OCI-LY1 (cell line): Measurements from ENCODE around the gene P2RY10.

ENCODE experiments used
- EZH2 ChIP-seq: fragments of 200-600 bp; sonication (generic), shearing (Covaris generic); IDR thresholded peaks from 2 replicates; pipeline ENCODE4 v1.8.0; 2017; ENCODE audit warnings: borderline replicate concordance, mixed run types, mild to moderate bottlenecking, antibody characterized with exemption, low read length, moderate library complexity, mixed read lengths
- TF ChIP-seq, protein P1 (sequence below): fragments of 200-600 bp; sonication (generic), shearing (Covaris generic); IDR thresholded peaks from 2 replicates; pipeline ENCODE4 v1.5.1; 2017; ENCODE audit warnings: mild to moderate bottlenecking, antibody characterized with exemption, low read length, moderate library complexity, mixed read lengths

DNA sequence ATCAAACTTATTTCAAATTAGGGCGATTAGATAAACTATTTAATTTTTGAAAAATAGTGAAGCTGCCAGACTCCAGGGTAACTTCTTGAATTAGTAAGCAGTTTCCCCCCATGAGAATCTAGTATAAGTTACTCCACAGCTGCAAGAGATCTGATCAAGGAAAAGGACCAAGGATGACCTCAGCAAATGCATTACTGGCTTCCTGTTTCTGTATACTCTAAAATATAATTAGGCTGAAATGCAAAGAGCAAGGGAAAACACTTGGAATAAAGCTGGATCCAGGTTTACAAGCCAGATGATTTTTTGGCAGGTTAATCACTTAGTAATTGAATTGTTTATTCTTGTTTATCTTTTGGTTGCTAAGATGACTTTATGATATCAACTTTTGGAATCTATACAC lies 13.4 kb upstream of the P2RY10 start:
- TF ChIP-seq, protein P1, sequence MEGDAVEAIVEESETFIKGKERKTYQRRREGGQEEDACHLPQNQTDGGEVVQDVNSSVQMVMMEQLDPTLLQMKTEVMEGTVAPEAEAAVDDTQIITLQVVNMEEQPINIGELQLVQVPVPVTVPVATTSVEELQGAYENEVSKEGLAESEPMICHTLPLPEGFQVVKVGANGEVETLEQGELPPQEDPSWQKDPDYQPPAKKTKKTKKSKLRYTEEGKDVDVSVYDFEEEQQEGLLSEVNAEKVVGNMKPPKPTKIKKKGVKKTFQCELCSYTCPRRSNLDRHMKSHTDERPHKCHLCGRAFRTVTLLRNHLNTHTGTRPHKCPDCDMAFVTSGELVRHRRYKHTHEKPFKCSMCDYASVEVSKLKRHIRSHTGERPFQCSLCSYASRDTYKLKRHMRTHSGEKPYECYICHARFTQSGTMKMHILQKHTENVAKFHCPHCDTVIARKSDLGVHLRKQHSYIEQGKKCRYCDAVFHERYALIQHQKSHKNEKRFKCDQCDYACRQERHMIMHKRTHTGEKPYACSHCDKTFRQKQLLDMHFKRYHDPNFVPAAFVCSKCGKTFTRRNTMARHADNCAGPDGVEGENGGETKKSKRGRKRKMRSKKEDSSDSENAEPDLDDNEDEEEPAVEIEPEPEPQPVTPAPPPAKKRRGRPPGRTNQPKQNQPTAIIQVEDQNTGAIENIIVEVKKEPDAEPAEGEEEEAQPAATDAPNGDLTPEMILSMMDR = no peak
- TF ChIP-seq EZH2 = no peak
